ENCODE results near the gene ZNF512B.

GRCh38 chr20:63972312-63973159 is 2.8 kb upstream of the ZNF512B start:
- TF ChIP-seq CTCF (conservative IDR thresholded peaks at IDR 0.05 in 1 of 2, IDR thresholded peaks at IDR 0.05 in 1 of 2; ENCODE audit: extremely low read depth in 1 of 2, insufficient read depth in 1 of 2, low read depth in 1 of 2, low read length in 2 of 2) (no peak), EZH2 (IDR thresholded peaks at IDR 0.05; ENCODE audit: borderline replicate concordance, low read length) (no peak)
